ENCODE results near the gene NR3C1.

The NR3C1 gene

DNA sequence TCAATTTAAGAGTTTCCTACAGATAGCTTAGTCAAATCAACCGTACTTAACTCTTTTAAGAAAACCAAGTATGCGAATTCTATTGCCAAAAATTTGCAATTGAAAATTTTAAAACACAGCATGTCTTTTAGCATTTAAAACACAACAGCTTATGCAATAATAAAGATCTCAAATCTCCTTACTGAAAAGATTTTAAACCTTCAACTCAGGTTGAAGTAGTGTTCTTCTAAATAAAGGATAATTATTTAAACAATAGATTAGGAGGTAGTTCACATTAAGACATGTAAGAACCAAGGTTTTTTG, 5.5 kb downstream of the NR3C1 start:
- no peak for DNase-seq

DNA sequence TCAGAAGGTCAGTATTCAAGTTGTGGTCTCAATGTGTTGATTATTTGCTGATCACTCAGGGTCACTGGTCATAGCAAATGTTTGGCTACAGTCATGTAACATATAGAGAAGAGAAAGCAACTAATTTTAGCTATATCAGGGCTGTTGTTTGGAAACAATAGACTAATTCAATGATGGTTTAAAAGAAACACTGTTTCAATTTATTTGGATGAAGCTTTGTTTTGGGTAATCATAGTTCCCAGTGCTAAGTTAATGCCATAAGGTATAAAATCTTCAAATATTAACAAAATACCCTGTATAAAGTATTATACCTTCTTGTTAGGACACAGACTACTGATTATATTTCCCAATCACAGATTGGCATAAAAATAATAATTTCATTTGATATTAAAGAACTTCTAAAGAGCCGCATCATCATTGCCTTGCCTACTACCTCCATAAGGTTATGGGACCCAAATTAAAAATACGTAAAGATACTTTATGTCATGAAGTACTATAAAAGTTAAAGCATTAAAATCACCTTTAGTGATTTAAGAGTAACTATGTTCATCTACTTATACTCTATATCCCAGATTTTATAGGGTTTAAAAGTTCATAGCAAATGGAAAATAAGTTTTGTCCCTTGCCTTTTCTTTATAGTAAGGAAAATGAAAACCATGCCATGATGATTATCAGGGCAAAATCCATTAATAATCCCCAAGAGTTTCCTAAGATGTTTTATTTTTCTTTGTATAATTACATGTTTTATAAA, 6.0 kb downstream of the NR3C1 start:
- no peak for DNase-seq

DNA sequence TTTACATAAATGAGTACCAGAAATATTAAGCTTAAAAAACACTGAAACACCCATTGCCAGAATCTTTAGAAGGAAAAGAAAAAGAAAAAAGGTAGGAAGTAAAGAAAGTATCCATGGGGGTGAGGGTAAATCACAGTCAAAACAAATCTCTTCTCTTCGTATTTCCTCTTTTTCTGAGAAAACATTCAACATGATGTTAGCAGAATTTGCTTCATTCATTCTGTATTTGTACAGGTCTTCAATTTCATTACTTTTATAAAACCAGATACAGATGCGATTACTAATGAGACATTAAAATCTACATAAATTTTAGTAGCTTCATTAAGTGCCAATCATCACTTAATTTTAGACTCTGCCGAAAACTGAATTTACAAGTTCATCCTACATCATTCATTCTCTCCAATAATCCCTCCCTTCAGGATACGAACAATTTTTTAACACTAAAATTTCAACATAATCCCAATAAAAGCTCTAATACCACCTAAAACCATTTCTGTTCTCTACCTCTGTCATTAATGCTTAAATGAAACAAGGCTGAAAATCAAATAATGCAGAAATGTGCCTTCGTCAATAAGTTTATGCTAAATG, 7.0 kb downstream of the NR3C1 start:
- no peak for DNase-seq

DNA sequence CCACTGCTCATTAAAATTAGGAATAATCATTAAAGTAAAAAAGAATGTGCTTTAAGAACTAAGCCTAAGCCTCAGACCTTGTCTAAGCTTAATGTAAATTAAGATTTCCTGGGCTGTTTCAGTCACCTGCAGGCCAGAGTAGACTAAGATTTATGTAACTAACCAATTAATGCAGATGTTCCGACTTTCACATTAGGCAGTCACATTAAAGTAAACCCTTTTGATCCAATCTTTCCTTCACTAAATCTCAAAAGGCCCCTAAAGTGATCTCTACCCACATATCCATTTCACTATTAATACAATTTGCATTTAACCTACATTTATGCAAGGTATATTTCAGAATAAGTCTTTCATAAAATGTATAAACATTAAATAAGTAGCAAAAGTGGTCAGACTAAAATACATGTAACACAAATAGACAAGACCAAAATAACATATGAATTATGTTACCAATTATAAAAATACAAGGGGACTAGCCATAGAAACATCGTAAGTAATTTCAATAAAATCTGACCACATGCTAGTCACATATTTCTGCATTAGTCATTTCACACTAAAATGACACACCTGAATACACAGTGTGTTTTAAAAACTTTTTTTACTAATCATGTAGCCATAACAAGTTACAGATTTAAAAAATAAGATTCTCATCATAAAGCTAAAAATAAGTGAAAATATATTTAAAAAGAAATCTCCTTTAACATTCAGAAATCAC, 7.7 kb downstream of the NR3C1 start:
- no peak for DNase-seq

DNA sequence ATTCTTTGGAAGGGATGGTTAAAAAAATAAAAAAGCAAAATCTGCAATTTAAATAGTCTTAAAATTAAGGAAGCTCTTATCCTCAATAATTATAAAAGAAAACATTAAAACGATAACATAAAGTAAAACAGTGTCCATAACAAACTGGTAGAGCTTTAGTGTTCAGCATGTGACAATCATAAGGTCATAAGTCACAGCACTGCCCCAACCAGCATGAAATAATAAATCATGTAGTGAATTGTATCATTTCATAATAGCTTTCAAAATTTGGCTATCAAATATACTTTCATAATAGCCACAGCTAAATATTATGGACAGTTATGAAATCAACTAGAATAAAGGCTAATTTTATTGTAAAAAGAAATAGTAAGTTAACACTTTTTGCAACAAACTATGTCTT, 10.0 kb downstream of the NR3C1 start:
- DNase-seq: no peak

DNA sequence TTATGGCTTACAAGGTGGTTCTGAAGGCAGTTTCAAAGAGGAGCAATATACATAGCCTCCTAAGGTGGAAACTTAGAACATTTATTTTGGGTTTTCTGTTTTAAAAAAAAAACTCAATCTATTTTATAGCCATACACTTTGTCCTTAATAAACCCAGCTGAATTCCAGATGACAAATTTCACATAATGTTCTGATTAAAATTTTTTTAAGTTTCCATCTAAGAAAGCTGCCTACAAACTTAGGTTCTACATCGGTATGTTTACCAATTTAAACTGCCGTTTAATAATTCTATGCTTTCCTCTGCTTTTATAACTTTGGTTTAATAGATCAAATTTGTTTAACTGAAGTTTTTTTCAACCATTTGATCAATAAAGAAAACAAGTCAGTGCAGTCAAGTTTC, 12.5 kb downstream of the NR3C1 start:
- no peak for DNase-seq

DNA sequence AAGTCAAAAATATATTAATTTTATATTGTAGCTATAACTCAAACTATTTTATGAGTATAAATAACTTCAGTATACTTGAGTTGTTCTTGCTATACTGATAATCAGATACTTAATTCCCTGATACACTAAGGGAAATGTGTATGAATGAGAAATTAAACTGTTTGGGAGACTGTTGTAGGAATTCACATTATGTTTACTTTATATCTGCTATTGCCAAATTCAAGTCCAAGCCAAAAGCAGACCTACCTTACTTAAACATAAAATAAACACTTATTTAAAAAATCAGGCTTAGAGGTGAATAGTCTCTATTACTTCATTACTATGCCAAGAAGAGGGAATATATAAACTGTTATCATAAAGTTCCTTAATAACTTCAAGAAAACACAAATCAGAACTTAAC, 13.2 kb downstream of the NR3C1 start:
- no peak for DNase-seq

DNA sequence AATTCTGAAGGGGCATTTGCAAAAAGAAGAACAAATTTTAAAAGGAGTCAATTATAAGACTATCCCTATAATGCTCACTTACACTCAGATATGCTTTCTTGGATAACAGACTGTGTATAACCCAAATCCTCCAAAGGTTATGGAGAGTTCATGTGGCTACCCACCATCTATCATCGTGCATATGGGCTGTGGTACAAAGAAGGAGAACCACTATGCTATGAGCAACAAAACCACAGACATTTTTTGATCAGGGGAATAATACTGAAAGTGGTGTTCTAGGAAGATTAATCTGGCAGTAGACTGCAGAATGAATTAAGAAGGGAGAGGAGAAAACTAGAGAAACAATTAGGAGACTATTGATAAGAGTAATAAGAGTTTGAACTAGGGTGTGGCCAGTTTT, 16.8 kb downstream of the NR3C1 start:
- DNase-seq: peak; percentile 32

DNA sequence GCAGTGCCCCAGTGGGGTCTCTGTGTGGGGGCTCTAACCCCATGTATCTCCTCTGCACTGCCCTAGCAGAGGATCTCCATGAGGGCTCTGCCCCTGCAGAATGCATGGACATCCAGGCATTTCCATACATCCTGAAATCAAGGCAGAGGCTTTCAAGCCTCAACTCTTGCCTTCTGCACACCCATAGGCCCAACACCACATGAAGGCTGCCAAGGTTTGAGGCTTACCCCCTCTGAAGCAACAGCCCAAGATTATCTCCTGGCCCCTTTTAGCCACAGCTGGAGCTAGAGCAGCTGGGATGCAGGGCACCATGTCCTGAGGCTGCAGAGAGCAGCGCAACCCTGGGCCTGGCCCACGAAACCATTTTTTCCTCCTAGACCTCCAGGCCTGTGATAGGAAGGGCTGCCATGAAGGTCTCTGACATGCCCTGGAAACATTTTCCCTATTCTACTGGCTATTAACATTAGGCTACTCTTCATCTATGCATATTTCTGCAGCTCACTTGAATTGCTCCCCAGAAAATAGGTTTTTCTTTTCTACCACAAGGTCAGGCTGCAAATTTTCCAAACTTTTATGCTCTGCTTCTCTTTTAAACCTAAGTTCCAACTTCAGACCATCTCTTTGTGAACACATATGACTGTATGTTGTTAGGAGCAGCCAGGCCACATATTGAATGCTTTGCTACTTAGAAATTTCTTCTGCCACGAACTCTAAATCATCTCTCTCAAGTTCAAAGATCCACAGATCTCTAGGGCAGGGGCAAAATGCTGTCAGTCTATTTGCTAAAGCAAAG, 18.4 kb downstream of the NR3C1 start:
- no peak for DNase-seq

DNA sequence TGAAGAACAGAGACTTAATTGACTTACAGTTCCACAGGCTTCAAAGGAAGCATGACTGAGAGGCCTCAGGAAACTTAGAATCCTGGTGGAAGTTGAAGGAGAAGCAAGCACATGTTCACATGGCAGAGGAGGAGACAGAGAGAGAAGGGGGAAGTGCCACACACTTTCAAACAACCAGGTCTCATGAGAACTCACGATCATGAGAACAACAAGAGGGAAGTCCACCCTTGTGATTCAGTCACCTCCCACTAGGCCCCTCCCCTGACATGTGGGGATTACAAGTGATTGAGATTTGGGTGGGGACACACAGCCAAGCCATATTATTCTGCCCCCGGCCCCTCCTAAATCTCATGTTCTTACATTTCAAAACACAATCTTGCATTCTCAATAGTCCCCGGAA, 19.5 kb downstream of the NR3C1 start:
- no peak for DNase-seq

DNA sequence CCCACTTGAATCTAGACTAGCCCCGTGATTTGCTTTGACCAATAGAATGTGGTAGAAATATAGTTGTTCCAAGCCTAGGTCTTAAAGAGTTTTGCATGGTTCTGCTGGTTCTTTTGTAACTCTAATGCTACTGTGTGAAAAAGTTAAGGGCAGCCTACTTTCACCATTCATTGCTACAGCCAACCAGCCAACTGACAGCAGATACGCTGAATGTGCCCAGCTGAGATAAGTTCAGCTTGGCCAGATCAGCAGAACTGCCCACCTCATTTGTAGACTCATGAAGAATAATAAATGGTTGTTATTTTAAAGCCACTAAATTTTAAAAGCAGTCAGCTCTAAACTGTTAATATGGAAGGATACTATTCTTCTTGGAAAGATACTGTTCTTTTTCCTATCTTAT, 23.9 kb downstream of the NR3C1 start:
- no peak for DNase-seq

DNA sequence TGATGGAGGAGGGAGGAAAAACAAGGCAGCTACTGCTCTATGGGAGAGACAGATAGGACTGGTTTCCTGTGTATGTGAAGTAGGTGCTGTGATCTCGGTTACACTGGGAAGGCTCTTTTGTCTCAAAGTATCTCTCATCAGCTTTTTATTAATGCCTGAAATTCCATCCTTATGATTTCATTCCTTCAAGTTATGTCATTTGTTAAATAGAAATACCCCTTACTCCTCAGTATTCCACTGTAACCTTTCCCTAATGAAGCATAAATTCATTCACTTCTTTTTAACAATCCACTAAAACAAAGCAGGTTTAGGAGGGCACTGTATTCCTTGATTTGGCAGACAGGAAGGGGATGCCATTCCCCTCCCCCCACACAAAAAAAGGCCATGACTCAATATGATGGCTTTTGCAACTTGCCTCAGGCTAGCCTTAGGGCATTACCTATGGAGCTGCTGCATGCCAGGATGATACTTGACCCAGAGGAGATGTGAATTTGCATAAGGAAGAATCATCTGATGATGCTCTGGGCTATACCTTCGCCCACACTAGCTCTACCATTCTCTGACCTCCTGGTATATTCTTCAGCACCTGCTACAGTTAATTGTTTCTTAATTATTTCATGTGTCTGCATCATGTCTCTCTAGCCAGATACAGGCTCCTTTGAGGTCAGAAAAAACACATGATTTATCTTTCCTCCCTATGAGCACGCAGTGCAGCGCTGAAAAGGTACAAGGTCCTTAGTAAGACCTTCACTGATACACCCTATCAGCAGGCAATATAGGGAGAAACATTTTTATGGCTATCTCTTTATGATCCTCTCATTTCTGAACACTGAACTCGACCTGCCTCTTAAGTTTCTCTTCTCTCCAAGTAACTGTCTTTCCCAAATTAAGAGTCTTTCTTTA, 26.3 kb downstream of the NR3C1 start:
- DNase-seq: no peak

DNA sequence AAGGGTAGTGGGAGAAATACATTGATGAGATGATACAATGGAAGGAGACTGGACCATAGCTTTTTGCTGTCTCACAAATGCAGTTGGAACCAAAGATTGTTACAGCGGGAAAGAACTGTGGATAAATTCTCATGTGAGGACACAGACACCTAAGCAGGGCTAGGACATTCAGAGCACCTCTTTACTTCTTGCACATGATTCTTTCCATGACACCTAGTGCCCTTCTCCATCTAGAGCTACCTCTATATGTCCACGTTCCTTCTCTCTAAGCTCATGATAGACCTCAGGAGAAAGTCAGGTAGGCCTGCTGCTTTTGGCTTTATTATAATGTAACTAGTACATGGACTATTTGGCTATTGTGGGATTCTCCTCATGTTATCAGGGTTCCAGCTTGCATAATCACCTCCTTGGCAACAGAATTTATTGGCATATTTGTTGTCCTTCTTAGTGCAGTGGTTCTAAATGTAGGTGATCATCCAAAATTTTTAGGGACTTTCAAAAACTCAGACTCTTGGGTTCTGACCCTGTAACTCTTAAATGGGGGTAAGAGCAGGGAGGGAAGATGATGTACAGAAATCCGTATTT, 27.2 kb downstream of the NR3C1 start:
- no peak for DNase-seq

DNA sequence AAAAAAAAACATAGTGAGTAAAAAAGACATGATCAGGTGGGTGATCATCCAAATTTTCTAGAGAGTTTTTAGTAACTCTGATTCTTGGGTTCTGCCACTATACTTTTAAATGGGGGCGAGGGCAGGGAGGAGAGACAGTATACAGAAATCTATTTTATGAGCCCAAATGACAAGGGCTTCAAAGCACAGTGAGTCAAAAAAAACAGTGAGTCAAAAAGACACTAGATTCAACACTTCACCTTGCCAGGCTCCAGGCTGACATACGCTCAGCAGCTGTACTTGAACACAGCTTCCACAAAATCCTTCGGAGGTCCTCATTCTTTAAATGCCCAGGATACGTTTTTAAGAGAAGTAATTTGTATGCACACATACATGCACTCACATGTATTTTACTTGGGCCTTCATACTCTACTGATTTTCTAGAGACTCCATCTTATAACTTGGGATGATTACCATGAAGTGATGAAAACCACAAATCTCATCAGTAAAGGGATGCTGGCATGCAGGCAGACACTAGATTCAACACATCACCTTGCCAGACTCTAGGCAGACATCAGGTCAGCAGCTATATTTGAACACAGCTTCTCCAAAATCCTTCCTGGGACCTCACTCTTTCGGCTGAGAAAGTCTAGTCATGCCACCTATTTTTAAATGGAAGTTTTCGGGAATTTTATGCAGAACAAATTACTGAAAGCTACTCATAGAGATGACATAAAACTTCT, 28.8 kb downstream of the NR3C1 start:
- DNase-seq: peak; percentile 21

DNA sequence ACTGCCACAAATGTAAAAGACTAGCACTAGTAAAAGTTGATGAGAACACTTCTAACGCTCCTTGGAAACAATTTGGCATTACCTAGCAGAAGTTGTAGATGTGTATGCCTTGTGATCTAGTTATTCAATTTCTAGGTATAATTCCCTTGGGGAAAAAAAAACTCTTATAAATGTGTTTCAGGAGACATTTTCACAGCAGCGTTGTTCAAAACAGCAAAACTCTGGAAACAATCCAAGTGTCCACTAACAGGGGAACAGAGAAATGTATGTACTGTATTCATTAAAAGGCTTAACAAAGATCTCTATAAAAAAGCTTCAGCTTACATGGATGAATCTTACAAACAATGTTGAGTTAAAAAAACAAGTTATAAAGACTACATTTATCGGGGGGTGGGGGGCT, 30.4 kb downstream of the NR3C1 start:
- no peak for DNase-seq

DNA sequence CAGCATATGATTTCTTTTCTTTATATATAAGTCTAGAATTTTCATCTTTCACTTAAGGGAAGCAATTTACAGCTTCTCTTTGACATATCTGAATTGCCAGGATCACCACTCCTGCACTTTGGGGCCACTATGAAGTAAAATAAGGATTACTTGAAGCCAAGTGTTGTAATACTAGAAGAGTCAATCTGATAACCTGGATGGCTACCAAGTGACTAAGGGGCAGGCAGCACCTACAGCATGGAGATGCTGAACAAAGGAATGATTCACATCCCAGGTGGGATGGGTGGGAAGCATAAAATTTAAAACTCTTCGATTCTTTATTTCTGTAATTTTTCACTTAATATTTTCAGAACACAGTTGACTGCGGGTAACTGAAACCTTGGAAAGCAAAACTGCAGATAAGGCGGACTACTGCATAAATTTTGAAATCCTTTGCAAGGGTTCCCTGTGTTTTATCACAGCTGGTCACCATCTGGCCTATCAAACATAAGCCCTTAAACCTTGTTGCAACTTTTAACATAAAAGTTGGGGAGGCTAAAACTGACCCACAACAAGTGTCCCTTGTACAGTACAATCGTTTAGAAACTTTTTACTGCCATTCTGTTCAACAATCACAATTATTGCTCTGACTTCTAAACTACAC, 31.2 kb downstream of the NR3C1 start:
- DNase-seq: no peak

DNA sequence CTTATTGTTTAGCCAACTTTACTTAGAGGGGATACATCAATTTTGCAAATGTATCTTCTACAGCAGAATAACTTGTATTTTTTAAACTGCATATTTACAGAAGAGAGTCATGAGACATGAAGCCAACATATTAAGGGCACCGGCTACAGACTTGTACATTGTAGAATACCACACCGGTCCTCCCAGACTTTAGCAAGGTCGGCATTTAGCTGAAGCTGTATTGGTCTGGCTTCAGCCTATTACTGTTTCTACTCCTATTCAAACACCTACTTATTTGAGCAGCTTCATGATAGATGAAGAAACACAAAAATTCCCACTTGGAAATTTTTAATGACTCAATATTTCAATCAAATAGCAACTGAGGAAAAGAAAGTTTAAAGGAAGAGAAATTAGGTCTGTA, 33.0 kb downstream of the NR3C1 start:
- no peak for DNase-seq

DNA sequence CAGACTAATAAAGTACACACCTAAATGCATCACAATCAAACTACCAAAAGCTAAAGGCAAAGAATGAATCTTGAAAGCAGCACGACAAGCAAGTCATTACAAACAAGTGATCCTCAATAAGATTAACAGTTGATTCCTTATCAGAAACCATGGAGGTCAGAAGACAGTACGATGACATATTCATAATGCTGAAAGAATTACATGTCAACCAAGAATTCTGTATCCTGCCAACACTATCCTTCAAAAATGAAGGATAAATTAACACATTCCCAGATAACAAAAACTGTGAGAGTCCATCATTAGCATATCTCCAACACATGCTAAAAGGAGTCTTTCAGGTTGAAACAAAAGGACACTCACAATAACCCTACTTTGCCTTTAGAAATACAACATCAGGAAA, 39.4 kb downstream of the NR3C1 start:
- no peak for DNase-seq

DNA sequence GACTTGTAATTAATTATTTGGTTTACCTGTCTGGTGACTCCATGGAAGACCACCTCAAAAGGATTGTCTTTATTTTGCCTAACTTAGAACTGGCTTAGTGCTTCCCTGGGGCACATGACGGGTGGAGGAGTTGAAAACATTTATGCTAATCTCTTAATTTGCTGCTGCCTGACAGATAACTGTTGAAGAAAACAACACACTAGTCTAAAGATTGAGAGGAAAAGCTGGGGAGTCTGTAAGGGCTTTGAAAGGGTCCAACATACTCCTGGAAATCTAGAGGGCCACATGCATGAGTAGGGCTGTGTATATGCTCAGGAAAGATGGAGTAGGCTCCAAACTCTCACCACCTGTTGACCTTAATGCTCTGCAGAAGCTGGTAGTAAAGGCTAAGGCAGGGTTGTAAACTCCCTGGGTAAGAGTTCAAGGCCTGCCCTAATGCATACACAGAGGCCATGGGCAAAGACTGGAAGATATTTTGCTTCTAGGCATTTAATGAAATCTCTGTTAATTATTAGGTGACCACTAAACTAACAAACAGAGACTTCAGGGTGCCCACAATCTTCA, 40.7 kb downstream of the NR3C1 start:
- DNase-seq: no peak

DNA sequence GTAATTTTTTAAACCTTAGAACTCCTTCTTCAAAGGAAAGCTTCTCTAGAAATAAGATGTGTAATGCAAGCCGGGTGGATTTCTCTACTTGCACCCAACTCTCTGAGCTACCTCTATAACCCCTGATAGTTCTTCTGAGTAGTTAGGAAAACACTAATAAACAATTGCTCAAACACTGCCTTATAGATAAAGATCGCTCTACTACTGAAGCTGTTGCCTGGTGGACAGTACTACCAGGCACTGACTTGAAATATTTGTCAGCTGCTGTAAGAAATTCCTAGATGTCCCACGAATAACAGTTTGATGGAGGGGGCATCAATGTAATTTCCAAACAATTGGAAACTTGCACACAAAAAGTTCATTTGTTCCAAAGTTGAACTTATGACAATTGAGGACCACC, 42.0 kb downstream of the NR3C1 start:
- no peak for DNase-seq

DNA sequence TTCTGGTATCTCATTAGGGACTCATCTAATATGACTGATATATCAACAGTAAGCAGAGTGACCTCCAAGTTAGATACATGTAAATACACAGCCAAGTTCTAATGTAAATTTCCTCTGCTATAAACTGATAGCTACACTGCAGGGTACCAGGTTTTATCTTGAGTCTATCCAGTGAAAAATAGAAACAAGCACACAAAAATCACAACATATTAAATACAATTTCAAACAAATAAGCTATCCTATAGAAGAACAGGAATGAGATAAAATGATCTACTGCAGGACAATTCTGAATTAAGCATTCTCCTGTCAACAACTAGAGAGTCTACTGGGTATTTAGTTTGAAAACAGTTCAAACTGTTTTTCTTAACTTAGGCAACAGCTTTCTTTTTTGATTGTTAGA, 42.7 kb downstream of the NR3C1 start:
- no peak for DNase-seq

Measured in activated CD4-positive, alpha-beta T cell treated with anti-CD3 and anti-CD28 coated beads, Interleukin-2, amount 50 U/mL, for 16 hours (primary cell).